H1 (cell line): ENCODE measurements around the gene SUSD1. TPM values are rescaled to one million over a fixed set of nuclear protein-coding genes. Genes with fewer than 3 reads are reported as not detected.

Source experiments
- BRCA1 ChIP-seq: IDR thresholded peaks from 2 replicates; pipeline ENCODE4 v1.6.1; 2012; ENCODE audit warnings: low read depth, low read length, improper control_type of control experiment
- EGR1 ChIP-seq: IDR thresholded peaks from 2 replicates; pipeline ENCODE4 v1.6.1; 2011; ENCODE audit warnings: low read depth, low read length, borderline replicate concordance
- FOSL1 ChIP-seq: IDR thresholded peaks from 2 replicates; pipeline ENCODE4 v1.6.1; 2011; ENCODE audit warnings: mild to moderate bottlenecking, low read depth, low read length, moderate library complexity; ENCODE audit not compliant: insufficient read depth
- POLR2AphosphoS5 ChIP-seq: IDR thresholded peaks from 2 replicates; pipeline ENCODE4 v1.6.1; 2011; ENCODE audit warnings: low read depth, low read length
- SAP30 ChIP-seq: fragments of 300-600 bp; sonication (generic); IDR thresholded peaks from 2 replicates; pipeline ENCODE4 v1.7.1; 2012; ENCODE audit warnings: low read length, moderate library complexity, mild to moderate bottlenecking, inconsistent platforms; ENCODE audit not compliant: insufficient read depth, insufficient replicate concordance
- TAF1 ChIP-seq: IDR thresholded peaks from 2 replicates; pipeline ENCODE4 v1.6.1; 2011; ENCODE audit warnings: mild to moderate bottlenecking, low read depth, low read length
- TBP ChIP-seq: IDR thresholded peaks from 2 replicates; pipeline ENCODE4 v1.6.1; 2011; ENCODE audit warnings: low read depth, low read length, improper control_type of control experiment
- polyA plus RNA-seq, 7 experiments: library from polyadenylated mRNA; depleted of rRNA in 3 of 7; stranded (reverse) in 5 of 7; unstranded in 2 of 7; fragments of >200 nt in 5 of 7; fragments of 200-250 nt in 2 of 7; gene quantifications; 1 replicate in 5 of 7; 2 replicates in 1 of 7; 4 replicates in 1 of 7; pipeline versions ENCODE4 v1.2.1 to v1.2.3, GENCODE V29; 2011 to 2013; ENCODE audit warnings: missing spikeins in 2 of 7, mixed read lengths in 2 of 7
- total RNA-seq: library from RNA; stranded (reverse); fragmentation: NEBNext Ultra II Directional; extraction: Animal tissue kit (Norgen Biotek cat#: 25700); gene quantifications from 2 replicates; pipeline ENCODE4 v1.2.1, GENCODE V29; 2021
- TF ChIP-seq, protein P1 (sequence below): fragments of 300-600 bp; sonication (generic); IDR thresholded peaks from 2 replicates; pipeline ENCODE4 v1.7.1; 2012; ENCODE audit warnings: low read length, moderate library complexity, mild to moderate bottlenecking, inconsistent platforms; ENCODE audit not compliant: insufficient replicate concordance
- TF ChIP-seq, protein P2 (sequence below): IDR thresholded peaks from 2 replicates; pipeline ENCODE4 v1.6.1; 2012; ENCODE audit warnings: low read length, inconsistent platforms

SUSD1 gene
- total and polyA plus RNA-seq, 2 of the 8 experiments (the other 6 are each of a cell fraction or from before 2014, with no cell fraction given), result 2.8 to 7.2 TPM

DNA sequence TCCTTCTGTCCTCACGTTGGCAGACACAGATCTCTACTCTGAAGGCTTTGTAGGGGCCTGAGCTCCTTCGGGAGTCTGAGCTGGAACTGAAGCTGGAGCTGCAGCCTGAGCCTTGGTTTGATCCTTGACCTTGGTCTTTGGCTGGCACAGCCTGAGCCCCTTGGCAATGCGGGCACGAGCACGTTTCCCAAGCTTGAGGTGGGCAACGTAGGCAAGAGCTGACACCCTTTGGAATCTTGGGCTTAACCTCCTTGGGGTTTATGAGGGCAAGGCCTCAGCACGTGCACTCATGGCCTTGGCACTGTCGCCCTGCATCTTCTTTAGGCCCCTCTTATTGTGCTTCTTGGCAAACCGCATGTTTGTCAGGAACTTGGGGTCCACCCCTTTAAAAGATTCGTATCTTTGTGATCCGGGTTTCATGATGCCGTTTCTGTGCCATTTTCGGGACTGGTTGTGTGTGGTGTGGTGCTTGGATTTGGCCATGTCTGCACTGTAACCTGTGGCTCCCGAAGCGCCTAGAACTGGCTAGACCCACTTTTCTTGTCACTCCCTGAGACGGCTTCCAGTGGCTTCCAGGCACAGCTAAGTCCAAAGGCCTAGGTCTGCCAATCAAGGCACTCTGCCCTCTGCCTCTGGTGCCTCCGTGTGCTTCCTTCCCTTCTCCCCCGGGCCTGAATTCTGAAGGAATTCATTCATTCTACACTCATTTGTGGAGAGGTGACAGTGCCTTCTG is 1.4 kb downstream of the SUSD1 start (continued):
- TF ChIP-seq POLR2AphosphoS5 (no peak), SAP30 (no peak), EGR1 (no peak), TBP (no peak), FOSL1 (no peak), BRCA1 (no peak), TAF1 (no peak)
- TF ChIP-seq, protein P1, sequence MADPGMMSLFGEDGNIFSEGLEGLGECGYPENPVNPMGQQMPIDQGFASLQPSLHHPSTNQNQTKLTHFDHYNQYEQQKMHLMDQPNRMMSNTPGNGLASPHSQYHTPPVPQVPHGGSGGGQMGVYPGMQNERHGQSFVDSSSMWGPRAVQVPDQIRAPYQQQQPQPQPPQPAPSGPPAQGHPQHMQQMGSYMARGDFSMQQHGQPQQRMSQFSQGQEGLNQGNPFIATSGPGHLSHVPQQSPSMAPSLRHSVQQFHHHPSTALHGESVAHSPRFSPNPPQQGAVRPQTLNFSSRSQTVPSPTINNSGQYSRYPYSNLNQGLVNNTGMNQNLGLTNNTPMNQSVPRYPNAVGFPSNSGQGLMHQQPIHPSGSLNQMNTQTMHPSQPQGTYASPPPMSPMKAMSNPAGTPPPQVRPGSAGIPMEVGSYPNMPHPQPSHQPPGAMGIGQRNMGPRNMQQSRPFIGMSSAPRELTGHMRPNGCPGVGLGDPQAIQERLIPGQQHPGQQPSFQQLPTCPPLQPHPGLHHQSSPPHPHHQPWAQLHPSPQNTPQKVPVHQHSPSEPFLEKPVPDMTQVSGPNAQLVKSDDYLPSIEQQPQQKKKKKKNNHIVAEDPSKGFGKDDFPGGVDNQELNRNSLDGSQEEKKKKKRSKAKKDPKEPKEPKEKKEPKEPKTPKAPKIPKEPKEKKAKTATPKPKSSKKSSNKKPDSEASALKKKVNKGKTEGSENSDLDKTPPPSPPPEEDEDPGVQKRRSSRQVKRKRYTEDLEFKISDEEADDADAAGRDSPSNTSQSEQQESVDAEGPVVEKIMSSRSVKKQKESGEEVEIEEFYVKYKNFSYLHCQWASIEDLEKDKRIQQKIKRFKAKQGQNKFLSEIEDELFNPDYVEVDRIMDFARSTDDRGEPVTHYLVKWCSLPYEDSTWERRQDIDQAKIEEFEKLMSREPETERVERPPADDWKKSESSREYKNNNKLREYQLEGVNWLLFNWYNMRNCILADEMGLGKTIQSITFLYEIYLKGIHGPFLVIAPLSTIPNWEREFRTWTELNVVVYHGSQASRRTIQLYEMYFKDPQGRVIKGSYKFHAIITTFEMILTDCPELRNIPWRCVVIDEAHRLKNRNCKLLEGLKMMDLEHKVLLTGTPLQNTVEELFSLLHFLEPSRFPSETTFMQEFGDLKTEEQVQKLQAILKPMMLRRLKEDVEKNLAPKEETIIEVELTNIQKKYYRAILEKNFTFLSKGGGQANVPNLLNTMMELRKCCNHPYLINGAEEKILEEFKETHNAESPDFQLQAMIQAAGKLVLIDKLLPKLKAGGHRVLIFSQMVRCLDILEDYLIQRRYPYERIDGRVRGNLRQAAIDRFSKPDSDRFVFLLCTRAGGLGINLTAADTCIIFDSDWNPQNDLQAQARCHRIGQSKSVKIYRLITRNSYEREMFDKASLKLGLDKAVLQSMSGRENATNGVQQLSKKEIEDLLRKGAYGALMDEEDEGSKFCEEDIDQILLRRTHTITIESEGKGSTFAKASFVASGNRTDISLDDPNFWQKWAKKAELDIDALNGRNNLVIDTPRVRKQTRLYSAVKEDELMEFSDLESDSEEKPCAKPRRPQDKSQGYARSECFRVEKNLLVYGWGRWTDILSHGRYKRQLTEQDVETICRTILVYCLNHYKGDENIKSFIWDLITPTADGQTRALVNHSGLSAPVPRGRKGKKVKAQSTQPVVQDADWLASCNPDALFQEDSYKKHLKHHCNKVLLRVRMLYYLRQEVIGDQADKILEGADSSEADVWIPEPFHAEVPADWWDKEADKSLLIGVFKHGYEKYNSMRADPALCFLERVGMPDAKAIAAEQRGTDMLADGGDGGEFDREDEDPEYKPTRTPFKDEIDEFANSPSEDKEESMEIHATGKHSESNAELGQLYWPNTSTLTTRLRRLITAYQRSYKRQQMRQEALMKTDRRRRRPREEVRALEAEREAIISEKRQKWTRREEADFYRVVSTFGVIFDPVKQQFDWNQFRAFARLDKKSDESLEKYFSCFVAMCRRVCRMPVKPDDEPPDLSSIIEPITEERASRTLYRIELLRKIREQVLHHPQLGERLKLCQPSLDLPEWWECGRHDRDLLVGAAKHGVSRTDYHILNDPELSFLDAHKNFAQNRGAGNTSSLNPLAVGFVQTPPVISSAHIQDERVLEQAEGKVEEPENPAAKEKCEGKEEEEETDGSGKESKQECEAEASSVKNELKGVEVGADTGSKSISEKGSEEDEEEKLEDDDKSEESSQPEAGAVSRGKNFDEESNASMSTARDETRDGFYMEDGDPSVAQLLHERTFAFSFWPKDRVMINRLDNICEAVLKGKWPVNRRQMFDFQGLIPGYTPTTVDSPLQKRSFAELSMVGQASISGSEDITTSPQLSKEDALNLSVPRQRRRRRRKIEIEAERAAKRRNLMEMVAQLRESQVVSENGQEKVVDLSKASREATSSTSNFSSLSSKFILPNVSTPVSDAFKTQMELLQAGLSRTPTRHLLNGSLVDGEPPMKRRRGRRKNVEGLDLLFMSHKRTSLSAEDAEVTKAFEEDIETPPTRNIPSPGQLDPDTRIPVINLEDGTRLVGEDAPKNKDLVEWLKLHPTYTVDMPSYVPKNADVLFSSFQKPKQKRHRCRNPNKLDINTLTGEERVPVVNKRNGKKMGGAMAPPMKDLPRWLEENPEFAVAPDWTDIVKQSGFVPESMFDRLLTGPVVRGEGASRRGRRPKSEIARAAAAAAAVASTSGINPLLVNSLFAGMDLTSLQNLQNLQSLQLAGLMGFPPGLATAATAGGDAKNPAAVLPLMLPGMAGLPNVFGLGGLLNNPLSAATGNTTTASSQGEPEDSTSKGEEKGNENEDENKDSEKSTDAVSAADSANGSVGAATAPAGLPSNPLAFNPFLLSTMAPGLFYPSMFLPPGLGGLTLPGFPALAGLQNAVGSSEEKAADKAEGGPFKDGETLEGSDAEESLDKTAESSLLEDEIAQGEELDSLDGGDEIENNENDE, result no peak
- TF ChIP-seq, protein P2, sequence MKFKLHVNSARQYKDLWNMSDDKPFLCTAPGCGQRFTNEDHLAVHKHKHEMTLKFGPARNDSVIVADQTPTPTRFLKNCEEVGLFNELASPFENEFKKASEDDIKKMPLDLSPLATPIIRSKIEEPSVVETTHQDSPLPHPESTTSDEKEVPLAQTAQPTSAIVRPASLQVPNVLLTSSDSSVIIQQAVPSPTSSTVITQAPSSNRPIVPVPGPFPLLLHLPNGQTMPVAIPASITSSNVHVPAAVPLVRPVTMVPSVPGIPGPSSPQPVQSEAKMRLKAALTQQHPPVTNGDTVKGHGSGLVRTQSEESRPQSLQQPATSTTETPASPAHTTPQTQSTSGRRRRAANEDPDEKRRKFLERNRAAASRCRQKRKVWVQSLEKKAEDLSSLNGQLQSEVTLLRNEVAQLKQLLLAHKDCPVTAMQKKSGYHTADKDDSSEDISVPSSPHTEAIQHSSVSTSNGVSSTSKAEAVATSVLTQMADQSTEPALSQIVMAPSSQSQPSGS, result no peak
